Activated CD8-positive, alpha-beta memory T cell treated with anti-CD3 and anti-CD28 coated beads, Interleukin-2, amount 50 U/mL, for 24 hours (primary cell): ENCODE data around the gene SLC16A2.

Source experiments
- DNase-seq: peaks from one replicate; pipeline ENCODE4 v3.0.0-alpha.2; 2020; ENCODE audit errors: extremely low read depth

Gene SLC16A2

GRCh38 chrX:74421036-74421739 lies at the start of gene SLC16A2:
Gene SLC16A2 (plus strand): TSS chrX:74421493. CDS start chrX:74421638, 145 bp downstream.
- no peak for DNase-seq

GRCh38 chrX:74372272-74372671 lies 49.0 kb upstream of the SLC16A2 start:
- DNase-seq: no peak

DNA sequence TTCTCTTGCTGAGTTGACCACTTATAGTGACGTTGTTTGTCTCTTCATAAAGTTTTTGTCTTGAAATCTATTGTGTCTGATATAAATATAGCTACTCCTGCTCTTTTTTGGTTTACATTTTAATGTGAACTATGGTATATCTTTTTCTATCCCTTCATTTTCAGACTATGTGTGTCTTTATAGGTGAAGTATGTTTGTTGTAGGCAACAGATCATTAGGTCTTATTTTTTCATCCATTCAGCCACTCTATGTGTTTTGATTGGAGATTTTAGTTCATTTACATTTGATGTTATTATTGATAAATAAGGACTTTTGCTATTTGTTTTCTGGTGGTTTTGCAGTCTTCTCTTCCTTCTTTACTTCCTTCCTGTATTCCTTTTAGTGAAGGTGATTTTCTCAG lies 44.0 kb upstream of the SLC16A2 start:
- no peak for DNase-seq

DNA sequence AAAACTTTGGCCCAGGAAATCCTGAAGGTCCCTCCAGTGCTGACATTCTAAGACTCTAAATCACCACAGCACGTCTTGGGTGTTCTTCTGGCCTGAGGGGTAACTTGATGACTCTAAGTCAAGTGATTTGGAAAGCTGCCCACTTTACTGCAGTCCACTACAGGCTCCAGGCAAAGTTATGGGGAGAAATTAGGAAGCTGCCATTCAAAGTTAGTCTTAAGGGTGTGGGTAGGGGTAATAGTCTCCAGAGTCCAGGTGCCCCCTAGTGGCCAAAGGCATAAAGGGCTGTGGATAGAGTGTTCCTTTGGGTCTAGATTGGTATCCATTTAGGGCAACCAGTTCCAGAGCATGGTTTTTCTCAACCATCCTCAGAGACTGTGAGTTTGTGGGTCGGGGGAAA lies 38.7 kb upstream of the SLC16A2 start:
- DNase-seq: no peak

DNA sequence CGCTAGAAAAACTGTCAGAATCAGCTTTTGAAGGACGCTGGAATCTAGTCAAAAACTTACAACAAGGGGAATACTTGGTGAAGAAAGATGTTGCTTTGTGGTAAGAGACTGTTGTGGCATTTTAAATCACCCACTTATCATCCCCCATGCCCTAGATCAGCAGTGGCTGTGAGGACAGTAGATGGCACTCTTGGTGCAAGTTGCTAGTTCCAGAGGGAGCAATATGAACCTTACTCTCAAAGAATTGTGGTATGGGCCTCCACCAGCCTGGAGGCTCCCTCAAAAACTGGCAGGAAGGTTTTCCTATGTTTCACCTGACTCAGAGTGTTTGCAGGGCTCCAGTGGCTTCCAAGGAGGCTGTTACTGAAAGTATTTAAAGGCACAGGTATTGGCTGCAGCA lies 37.7 kb upstream of the SLC16A2 start:
- DNase-seq: no peak

DNA sequence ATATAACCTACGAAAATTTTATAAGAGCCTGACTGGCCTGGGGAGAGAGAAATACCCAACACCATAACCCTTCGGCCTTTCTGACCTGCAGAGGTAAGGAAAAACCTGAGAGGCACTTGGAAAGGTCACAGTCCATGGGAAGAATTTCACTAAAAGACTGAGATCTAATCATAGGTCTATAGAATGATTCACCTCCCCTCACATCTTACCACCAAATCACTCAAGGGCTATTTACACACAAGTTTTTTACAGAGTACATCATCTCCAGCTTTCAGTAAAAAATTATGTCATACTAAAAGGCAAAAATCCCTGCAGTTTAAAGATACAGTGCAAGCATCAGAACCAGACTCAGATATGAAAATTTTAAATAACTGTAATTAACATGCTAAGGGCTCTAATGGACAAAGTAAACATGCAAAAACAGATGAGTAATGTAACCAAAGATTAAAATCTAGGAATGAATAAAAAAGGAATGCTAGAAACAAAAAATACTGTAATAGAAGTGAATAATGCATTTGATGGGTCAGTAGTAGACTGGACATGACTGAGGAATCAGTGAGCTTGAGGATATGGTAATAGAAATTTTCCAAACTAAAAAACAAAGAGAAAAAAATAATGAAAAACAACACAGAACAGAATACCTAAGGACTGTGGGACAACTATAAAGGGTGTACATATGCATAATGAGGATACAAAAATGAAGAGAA lies 32.1 kb upstream of the SLC16A2 start:
- DNase-seq: no peak

GRCh38 chrX:74395556-74395955 lies 25.7 kb upstream of the SLC16A2 start:
- no peak for DNase-seq

GRCh38 chrX:74405973-74406489 lies 15.3 kb upstream of the SLC16A2 start:
- no peak for DNase-seq

DNA sequence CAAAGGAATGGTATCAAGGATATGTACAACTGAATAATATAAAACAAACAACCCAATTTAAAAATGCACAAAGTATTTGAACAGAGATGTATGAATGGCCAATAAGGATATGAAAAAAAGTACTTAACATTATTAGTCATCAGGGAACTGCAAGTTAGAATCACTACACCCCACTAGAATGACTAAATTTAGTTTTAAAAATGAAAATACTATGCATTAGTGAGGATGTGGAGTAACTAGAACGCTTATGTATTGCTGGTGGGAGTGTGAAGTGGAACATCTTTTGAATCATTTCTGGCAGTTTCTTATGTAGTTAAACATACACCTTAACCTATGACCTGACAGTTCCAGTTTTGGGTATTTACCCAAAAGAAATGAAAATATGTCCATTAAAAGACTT lies 13.0 kb upstream of the SLC16A2 start:
- no peak for DNase-seq

GRCh38 chrX:74419864-74420195 lies 1.5 kb upstream of the SLC16A2 start:
- no peak for DNase-seq

- no peak for DNase-seq
Measured at GRCh38 chrX:74420196-74421035, 877 bp upstream of the SLC16A2 start.

DNA sequence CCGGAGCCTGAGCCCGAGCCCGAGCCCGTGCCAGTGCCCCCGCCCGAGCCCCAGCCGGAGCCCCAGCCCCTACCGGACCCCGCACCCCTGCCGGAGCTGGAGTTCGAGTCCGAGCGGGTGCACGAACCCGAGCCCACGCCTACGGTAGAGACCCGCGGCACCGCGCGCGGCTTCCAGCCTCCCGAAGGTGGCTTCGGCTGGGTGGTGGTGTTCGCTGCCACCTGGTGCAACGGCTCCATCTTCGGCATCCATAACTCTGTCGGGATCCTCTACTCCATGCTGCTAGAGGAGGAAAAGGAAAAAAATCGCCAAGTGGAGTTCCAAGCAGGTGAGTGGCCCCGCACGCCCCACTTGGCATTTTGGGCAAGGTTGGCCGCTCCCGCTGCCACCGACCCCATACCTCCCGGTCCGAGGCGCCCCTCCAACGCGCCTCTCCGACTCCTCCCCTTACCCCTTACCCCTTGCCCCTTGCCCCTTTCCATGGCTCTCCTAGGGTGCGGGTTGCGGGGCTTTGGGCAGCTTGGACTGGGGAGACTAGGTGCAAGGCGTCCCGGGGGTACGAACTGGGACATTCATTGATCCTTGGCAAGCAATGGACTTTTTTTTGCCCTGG lies 553 bp downstream of the SLC16A2 start:
- DNase-seq: no peak

GRCh38 chrX:74422576-74423288 lies 1.4 kb downstream of the SLC16A2 start:
- DNase-seq: no peak

GRCh38 chrX:74423289-74423998 lies 2.2 kb downstream of the SLC16A2 start:
- DNase-seq: no peak

DNA sequence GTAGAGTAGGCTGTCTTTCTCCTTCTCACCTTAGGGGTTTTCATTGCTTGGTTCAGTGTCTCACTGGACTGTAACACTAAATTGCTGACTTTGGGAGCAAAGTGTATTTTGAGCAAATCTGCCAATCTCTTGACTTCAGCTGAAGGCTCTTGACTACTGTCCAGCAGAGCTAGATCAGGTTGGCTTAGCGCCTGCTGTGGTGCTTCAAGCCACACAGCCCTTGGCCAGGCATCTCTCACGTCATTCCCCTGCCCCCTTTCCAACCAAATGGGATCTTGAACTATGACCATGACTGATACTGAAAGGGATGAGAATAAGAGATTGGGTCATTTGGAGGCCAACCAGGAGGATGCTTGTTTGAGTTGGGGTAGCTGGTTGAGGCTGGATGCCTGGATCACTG lies 4.8 kb downstream of the SLC16A2 start:
- no peak for DNase-seq

DNA sequence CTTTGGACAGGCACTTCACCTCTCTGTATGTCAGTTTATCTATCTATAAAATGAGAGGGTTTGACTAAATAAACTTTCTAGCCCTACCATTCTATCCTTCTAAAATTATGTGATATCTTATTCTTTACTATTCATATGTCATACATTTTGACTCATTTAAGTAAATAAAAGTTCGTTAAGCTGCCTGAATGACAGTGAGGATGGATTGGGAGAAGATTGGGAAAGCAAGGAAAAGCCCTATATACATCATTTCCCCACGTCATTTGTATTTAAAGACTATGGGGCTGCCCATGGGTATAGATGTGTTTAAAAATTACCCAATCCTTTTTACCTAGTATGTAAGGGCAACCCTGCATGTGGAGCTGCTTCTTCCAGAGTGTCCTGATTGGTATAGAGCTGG lies 5.3 kb downstream of the SLC16A2 start:
- DNase-seq: no peak

DNA sequence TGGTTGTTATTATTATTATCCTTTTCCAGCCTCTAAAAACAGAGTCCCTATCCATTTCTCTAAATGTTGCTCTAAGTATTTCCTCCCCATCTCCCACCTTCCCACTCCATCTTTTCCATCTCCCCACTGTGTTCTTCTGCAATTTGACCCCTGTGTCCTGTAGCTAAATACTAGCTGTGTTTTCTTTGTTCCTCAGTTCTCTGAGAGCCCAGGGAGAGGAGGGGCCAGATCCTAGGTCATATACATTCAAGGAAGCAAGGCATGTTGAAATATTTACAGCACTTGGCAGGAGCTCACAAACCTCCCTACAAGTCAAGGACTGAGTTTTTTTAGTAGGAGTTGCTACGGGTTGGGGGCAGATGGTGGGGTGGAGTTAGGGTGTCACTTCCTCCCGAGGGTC lies 10.5 kb downstream of the SLC16A2 start:
- no peak for DNase-seq

- DNase-seq: no peak
Measured at GRCh38 chrX:74434336-74434735, 13.0 kb downstream of the SLC16A2 start.

- no peak for DNase-seq
Measured at GRCh38 chrX:74437530-74437929, 16.2 kb downstream of the SLC16A2 start.

DNA sequence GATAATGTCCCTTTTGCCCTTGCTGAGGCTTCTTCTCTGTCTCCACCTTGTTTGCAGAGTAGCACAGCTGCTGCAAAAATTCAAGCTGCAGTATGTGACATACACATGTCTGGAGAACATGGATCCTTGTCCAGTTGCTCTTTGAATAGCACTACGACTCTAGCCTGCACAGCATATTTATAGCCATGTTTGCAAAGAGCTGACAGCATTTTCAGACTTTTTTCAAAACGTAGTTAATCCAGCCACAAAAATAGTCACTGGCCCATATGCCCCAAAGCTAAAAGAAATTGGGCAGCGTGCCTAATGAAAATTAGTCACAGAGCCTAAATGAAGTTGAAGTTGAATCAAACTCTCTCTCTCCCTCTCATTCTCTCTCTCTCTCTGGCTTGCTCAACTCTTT lies 17.5 kb downstream of the SLC16A2 start:
- no peak for DNase-seq

DNA sequence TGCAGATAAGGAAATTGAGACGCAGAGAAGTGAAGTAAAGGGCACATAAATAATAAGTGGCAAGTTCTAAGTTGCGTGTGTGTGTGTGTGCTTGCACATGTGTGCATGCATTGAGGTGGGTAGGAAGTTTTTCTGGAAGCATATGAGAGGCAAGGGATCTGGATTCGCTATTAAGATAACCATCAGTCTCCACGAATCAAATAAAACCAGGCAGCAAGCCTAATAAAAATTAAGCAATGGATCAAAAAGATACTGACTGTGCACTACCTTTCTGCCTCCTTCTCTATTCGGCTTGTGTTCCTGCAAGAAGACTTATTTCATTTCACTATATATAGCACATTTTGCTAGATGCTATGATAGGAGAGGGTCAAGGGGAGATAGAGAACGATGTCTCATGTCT lies 23.8 kb downstream of the SLC16A2 start:
- DNase-seq: no peak
